ENCODE data around the gene SMC6.

DNA sequence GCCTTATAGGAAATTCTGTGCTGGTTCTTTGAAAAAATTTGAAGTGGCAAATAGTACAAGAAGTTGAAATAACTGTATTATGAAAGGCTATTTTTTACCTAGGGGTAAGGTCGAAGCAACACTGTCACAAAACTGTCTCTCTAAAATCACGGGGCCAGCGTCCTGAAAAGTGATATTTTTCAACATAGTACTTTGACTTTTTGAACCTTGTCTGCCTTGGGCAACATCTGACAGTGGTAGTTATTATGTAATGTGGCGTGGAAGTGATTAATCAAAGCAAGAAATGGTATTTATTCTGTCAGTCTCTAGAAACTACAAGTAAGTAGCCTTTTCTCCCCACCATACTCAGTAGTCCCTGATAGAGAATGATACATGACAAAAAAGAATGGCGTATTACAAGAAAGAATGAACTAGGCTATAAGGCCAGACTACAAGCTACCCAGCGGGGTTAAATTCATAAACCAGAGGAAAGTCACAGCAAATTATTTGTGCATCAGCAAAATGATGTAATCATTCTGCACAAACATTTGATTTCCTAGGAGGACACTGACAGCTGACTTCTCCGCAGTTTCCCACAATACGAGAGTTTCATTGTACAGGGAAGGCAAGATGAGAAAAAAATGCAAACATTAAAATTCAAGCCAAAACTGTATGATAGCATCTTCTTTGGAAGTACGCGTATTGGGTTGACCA is 10.2 kb upstream of the SMC6 start:
- no peak for TF ChIP-seq CTCF (IDR thresholded peaks at IDR 0.05)
- TF ChIP-seq POLR2AphosphoS5 (IDR thresholded peaks at IDR 0.05), result no peak

Data from transverse colon (tissue), 4 donors.